Measurements from ENCODE around the gene ZFP91.

The ZFP91 gene

DNA sequence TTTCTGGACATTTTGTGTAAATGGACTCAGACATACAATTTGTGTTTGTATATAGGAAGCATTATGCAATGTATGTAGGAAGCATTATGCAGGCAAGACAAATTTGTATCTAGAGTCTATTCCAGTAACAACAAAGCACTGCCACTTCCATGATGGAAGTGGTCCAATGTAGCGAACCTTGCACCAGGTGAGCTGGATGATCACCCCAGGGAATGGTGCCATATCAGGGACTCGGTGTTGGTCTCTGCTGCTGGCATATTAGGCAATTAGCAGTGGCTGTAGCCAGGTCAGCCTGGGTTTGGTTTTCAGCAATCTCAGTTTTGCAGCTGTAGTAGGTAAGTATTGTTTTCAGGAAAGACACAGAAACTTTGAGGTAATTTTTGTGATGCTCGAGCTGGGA is 12.8 kb downstream of the ZFP91 start:
- no peak for DNase-seq

DNA sequence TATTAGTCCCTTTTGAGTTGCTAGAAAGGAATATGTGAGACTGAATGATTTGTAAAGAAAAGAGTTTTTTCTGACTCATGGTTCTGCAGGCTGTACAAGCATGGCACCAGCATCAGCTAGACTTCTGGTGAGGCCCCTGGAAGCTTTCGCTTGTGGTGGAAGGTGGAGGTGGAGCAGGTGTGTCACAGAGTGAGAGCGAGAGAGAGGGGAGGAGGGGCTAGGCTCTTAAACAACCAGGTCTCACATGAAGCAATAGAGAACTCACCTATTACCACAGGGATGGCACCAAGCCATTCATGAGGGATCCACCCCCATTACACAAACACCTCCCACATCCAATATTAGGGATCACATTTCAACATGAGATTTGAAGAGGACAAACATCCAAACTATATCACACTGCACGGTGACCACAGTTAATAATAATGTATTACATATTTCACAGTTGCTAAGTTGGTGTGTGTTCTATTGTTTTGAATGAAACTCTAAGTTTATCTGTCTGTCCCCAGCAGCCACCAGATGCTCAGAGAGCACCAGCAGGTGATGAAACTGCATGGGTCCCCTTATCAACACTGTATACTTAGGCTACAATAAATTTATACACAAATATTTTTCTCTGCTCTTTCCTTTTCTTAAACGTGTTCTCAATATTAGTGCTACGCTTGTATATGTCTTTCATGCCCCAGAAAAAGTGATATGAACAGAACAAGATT is 14.1 kb downstream of the ZFP91 start:
- no peak for DNase-seq

DNA sequence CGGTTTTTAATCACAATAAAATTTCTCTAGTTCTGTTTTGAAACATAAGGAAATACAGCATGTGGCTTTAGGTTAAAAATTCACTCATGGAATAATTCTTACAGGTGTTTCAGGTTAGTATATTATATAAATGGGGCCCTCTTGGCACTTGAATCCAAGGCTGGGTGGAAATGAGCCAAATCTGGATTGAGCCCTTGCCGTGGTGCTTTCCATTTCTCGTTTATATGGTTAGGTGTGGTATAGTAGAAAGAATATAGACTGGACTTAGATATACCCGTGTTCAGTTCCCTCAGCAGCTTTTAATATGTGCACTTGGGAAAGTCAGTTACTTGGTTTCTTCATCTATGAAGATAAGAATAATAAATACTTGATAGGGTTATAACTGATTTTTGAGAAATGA is 16.0 kb downstream of the ZFP91 start:
- DNase-seq = no peak

DNA sequence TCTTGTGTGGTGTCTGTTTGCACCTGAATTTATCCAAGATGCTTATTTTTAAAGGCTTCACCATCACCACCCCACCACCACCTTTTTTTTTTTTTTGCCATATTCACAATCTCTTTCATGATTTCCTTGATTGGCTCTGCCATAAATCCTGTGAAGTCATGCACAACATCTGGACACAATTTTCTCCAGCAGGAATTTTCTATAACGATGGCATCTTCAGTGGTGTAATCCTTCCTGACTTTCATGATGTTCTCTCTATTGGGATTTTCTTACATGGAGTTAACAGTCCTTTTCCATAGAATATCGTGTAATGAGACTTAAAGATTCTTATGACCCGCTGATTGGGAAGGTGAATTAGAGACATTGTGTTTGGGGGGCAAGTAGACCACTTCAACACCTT is 17.8 kb downstream of the ZFP91 start:
- no peak for DNase-seq

DNA sequence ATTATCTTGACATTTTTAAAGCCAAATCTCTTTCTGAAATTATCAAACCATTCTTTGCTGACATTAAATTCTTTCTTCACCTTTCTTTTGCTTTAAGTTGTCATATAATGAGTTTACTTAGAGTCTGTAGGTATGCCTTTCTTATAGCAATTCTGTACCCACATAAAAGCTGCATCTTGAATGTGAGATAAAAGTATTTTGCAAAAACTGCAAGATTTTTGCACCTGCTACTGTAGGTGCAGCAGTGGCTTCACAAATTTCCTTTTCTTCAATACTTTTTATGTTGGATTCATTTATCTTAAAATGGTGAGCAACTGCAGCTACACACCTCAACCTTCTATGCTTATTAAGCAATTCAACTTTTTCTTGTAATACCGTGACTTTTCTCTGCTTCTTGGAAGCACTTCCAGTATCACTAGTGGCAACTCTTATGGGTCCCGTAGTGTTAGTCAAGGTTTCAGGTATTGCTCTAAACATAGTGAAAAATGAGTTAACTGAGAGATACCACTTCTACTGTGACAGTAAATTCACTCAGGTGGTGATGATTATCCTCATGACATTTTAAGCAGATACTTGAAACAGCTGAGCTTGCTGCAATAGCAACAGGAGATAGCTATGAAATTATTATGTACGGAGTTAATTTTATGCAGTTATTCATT is 18.8 kb downstream of the ZFP91 start:
- DNase-seq = no peak

DNA sequence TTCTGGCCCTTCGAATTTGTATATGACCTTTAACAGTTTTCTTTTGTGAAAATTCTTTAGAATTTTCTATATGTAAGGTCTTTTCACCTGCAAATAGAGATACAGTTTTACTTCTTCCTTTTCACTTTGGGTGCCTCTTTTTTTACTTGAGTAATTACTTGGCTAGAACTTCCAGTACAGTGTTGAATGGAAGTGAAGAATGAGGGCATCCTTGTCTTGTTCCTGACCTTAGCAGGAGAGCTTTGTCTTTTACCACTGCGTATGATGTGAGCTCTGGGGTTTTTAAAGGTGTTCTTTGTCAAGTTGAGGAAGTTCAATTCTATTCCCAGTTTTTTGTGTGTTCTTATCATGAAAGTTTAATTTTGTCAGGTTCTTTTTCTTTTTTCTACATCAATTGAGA is 21.6 kb downstream of the ZFP91 start:
- no peak for DNase-seq

DNA sequence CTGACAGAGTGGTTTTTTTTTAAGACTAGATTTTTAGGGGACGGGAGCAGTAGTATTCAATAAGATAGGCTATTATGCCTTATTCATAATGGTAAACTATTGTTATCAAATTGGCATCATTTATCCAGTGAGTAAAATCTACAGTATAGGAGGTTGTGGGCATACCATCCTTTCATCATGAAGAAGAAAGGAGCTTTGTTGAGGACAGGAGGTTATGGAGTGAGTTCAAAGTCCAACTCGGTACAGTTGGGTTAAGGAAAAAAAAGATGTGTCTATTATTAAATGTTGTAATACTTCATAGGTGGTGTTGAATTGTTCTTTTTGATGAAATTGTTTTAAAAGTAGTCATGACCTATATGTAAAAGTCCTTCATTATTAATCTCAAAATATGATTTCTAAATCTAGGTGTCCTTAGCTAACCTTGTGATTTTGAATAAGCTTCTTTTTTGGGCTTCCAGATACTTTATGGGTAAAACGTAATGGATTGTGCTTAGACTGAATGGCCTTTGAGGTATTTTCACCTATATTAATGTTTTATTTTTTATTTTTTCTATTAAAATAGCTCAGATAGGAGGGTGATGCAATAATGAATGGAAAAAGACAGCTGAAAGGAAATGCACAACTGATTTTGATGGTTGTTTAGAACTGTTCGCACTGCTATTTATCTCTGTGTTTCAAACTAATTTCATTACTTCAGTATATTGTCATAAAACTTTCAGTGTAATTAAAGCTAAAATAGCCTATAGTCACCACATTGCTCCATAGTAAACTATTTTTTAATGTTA is 28.3 kb downstream of the ZFP91 start:
- DNase-seq = no peak

DNA sequence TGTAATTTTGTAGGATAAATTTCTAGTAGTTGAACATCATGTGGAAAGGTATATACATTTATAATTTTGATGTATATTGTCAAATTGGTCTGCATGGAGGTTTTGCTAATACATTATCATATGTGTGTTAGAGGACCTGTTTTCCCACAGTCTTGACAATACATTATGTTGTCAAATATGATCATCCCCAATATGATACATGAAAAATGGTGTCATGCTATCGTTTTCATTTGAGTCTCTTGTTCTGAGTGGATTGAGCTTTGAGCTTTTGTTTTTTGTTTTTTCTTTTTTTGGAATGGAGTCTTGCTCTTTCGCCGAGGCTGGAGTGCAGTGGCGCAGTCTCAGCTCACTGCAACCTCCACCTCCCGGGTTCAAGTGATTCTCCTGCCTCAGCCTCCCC is 29.5 kb downstream of the ZFP91 start:
- DNase-seq = no peak

DNA sequence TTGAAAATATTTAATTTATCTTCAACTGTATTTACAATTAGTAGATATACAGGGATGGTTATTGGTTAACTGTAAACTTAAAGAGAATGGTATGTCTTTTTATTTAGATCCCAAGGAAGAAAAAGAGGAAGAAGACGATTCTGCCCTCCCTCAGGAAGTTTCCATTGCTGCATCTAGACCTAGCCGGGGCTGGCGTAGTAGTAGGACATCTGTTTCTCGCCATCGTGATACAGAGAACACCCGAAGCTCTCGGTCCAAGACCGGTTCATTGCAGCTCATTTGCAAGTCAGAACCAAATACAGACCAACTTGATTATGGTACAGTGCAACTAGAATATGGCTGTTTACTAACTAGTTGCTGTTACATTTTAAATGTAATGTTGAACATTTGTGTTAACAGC is 30.9 kb downstream of the ZFP91 start:
- DNase-seq = no peak

DNA sequence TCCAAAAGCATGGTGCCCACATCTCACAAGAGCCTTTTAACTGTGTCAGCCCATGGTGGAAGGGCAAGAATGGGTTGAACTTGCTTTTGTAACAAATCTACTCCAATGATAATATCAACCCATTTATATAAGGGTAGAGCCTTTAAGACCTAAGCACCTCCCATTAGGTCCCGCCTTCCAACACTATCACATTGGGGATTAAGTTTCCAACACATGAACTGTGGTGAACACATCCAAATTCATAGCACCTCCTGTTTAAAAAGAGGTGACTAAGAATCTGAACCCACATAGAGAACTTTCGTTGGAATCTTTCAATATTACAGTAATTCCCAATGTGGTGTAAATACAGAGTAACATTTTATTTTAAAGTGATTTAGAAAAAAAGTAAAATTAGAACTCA is 34.4 kb downstream of the ZFP91 start:
- DNase-seq = no peak

DNA sequence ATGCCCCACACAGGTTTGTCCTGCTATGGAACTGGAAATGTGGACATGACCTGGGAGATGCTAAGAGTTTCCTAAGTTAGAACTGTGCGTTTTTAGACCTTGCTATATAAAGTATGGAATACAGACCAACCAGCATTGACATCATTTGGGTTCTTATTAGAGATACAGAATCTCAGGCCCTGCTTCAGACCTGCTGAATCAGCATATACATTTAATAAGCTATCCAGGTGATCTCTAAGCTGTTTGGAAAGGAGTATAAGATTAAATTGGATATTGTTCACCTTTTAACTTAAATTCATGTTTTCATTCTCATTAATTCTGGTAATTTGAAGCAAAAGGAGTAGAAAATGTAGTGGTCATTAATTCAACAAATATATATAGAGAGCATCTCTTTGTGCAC is 36.7 kb downstream of the ZFP91 start:
- no peak for DNase-seq

DNA sequence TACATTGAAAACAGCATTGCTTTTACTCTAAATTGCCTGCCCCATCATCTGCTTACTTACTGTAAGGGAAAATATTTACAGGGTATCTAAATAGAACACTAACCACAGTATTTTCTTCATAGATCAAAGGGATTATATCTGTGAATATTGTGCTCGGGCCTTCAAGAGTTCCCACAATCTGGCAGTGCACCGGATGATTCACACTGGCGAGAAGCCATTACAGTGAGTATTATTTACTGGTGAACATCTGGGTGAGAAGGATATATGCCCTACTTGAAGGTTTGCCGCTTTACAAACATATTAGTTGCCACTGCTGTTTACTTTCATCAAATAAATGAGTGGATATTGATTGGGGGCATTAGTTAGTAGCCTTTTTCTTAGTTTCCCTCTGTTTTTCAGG is 37.7 kb downstream of the ZFP91 start:
- DNase-seq = no peak

DNA sequence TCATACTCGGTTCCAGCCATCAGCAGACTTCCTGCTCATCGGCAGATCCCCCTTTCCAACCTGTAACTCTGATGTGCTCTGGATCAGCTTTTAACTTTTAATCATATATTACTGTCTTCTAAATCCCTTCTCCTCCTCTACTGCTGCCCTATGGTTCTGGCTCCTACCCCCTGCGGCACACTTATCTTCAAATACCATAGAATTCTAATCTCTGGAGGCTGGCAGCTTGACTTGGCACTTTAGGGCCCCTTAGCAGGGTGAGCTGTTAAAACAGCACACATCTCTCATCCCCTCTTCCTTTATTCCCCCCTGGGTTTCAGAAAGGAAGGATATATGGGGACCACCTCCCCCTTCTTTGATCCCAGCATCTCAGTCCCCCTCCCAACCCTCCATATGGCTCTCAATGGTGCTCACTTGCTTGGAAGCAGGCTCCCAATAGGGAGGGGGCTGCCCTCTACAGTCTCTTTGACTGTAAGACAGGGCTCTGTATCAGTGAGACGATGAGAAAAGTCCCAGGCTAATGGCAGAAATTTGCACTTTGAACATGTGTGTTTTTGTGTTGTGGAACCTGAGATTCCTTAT is 39.2 kb downstream of the ZFP91 start:
- peak; percentile 28 for DNase-seq

DNA sequence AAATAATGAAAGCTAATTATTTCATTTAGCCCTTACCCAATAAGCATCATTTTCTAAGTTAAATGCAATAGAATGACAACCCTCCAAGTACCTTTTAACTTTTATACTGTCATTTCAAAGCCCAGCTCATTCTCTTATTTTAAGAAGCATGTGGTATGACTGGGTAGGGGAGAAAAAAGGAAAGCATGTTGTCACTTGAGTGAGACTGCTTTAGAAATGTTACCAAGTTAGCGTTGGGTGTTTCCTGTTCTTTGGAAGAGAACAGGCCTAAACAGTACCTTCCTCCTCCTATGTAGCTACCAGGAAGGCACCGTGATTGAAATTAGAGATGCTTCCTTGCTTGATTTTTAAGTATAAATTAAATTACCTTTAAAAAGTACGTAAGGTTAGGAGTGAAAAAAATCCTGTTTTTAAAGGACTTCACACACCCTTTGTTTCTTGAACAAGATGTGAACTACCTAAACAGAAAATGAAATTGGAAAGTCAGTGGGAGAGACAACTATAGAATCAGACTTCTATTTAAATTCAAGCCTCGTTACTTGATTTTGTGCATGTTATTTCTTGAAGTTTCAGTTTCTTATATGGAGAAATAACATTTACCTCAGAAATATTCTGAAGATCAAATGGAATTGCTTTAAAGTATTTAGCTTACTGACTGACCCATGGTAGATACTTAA is 42.9 kb downstream of the ZFP91 start:
- no peak for DNase-seq

DNA sequence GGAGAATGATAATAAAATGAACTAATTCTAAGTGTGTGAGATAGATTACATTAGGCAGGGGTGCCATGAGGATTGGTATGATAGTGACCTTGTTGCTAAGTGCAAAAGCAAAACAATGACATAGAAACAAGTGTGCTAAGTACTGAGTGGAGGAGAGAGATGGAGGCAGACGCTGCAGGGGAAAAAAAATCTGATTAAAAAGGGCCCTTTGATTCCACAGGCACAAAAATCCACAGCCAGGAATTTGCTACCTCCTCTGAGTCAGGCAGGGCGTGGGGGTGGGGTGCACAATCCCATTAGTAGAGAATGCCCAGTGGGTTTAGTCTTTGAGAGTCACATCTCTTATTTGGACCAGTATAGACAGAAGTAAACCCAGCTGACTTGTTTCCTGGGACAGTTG is 43.5 kb downstream of the ZFP91 start, which contains the start of gene CNTF:
CNTF (plus strand) TSS at position 322 of the 400 bp plus-strand sequence. CDS start 88 bp downstream, outside the sequence.
- DNase-seq = no peak

DNA sequence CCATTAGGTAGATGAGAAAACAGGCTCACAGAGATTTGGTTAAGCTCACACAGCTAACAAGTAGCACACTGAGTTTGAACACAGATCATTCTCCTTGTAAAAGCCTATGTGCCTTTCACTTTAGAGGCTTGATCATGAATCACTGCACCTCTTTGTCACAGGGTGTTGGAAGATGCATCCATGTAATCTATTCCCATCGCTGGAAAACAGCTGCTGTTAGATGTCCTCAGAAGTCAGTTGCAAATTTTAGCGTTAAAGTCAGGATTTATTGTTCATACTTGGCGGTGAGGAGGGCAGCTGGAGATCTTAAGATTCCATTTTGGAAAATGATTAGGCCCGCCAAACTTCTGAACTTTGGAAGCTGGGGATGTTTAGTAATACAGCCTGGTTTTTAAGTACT is 46.2 kb downstream of the ZFP91 start:
- DNase-seq = no peak

DNA sequence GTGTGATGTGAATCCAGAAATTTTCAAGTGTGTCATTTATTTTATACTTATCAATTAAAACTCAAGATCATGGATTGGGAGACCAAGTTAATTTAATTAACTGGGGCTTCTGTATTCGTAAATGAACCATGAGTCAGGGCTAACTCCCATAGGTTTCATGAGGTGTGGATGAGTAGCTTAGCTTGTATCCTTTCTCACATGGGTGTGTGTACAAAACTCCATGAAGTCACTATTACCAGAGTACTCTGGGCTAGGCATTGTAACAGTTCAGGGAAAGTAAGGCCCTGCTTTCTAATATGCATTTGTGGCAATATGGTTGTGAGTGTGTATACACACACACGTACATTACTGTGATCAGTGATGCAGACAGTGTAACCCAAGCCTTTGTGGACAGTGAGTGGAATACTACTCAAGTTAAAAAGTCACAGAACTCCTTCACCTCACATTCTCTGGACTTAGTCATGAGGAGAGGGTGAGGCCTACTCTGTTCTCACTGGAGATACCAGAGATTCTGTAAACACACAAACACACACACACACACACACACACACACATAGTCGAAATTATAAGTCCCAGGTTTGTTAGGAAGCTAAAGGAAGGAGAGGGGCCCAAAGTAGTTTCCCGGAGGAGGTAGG is 47.1 kb downstream of the ZFP91 start:
- DNase-seq = no peak

DNA sequence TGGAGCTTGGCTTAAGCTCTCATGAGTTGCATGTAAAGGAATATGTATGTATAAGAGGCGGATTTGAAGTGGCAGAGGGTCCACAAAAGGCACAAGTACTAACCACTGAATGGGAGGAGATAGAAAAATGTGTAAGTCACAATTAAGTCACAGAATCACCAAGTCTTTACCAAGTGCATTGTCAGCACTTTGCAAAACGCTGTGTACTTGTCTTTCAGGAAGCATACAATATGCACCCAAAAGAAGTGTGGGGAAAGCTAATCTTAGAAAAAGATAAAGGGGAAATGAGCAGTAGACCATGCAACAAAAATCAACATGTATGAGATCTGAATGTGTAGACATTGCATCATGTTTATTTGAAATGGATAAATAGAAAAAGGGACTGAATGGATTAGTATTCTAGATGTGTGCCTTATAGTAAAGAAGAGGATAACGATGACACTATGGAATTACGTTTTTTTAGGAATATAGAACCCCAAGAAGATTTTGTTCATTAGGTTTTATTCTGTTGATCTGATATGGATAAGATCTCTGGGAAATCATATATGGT is 48.1 kb downstream of the ZFP91 start:
- DNase-seq = no peak

DNA sequence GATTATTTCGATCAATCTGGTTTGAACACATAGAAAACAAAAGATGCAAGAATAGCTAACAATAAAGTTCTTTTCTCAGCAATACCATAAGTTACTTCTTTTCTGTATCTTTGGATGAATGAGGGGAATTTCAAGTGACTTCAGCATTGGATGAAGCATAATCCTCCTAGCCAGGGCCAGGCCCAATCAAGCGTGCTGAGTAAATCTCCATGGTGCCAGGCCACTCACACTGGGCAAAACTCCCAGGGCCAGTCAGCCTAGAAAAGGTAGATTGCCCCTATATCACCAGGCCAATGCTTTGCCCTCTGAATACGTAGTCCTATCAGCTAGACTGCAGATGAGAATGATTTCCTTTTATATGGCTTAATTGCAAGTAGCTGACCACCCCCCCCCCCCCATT is 49.6 kb downstream of the ZFP91 start:
- peak; percentile 14 for DNase-seq

DNA sequence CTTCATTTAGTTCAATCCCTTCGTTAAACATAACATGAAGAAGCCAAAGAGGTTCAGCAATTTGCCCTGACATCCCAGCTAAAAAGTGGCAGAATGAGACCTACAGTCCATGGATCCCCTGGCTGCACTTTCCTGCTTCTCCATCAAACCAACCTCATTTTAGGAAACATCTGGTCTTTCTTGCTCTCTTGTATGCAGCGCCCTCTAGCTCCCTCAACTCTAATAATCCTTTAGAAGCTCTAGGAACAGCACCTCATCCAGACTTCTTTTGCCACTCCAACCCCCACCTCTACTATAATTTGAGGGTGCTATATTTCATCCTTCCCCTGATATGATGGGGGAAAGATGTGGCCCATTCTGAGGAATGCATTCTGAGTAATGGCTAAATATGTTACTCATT is 51.0 kb downstream of the ZFP91 start:
- peak; percentile 33 for DNase-seq

DNA sequence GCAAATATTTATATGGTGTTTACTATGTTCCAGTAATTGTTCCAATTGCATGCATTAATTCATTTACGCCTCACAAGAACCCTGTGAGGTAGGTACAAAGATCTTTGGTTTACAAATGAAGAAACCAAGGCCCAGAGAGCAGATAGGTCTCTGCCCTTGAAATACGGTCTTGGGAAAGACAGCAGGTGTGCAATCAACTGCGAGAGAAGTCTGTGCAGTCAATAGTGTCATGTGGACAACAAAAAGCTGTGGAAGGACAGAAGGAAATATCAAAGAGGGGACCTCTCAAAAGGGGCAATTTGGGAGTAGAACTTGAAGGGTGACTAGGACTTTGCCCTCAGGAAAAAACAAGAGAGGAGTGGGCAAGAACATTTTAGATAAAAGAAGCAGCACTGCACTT is 52.5 kb downstream of the ZFP91 start:
- no peak for DNase-seq

DNA sequence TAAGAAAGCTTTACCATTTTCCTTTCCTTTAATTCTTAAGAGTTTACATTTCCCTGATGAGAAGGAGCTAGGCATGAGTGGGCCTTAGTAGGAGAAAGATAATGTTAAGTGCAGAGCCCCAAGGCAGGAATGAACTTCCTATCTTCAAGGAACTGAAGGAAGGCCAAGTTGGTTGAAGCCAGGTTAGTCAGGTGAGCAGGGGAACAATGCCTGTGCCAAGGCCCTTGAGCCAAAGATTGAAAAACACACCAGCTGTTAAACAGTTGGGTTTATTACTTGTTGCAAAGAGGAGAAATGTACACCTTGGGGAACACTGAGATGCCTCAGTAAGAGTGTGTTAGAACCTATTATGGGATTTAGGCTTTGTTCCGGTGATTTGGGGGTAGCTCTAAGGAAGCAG is 53.6 kb downstream of the ZFP91 start:
- no peak for DNase-seq
